HEK293 (cell line): ENCODE measurements around the gene PCSK6.

Source experiments
- CTCF ChIA-PET: fragments of 350-600 bp; formaldehyde crosslinking; extraction: SDS; loops from one replicate; lab custom pipeline; 2021; ENCODE audit warnings: antibody characterized with exemption; lab: Yijun Ruan, JAX
- POLR2A ChIA-PET: fragments of 300-600 bp; formaldehyde crosslinking; extraction: SDS; loops from one replicate; lab custom pipeline; 2020; ENCODE audit warnings: antibody characterized with exemption, inconsistent platforms; lab: Yijun Ruan, JAX
- H3K27ac ChIP-seq: fragments of 200-500 bp; sonication (Bioruptor generic); 2 replicates; pipeline ENCODE4 v1.5.1; 2014; ENCODE audit warnings: low read depth, low read length, control low read depth, inconsistent platforms; ENCODE audit errors: extremely low read depth
- H3K36me3 ChIP-seq, 2 experiments: fragments of 200-500 bp in 1 of 2; sonication (Bioruptor generic) in 1 of 2; 1 replicate in 1 of 2; 2 replicates in 1 of 2; pipeline ENCODE4 v1.5.1; 2014 to 2017; ENCODE audit warnings: inconsistent platforms in 2 of 2, low read length in 2 of 2; ENCODE audit not compliant: control insufficient read depth in 2 of 2, insufficient read depth in 1 of 2
- H3K4me1 ChIP-seq: fragments of 200-500 bp; sonication (Bioruptor generic); 2 replicates; pipeline ENCODE4 v1.5.1; 2014; ENCODE audit warnings: mild to moderate bottlenecking, low read length, inconsistent platforms; ENCODE audit not compliant: control insufficient read depth, insufficient read depth
- H3K4me3 ChIP-seq: 2 replicates; pipeline ENCODE4 v1.5.1; 2011; ENCODE audit warnings: low read depth, mild to moderate bottlenecking, control low read depth, low read length, moderate library complexity
- H3K9me3 ChIP-seq: fragments of 200-500 bp; sonication (Bioruptor generic); 2 replicates; pipeline ENCODE4 v1.5.1; 2014; ENCODE audit warnings: low read depth, low read length, inconsistent platforms; ENCODE audit not compliant: control insufficient read depth, insufficient read depth
- EGR2 ChIP-seq: fragments of 450-650 bp; formaldehyde crosslinking; IDR thresholded peaks from 2 replicates; pipeline ENCODE4 v1.5.1; 2016; ENCODE audit warnings: low read depth, missing biosample characterization, missing genetic modification characterization
- KLF7 ChIP-seq: fragments of 450-650 bp; formaldehyde crosslinking; IDR thresholded peaks from 2 replicates; pipeline ENCODE4 v1.5.1; 2016; ENCODE audit warnings: missing biosample characterization, missing genetic modification characterization, borderline replicate concordance
- KLF9 ChIP-seq: fragments of 450-650 bp; formaldehyde crosslinking; IDR thresholded peaks from 2 replicates; pipeline ENCODE4 v1.5.1; 2016; ENCODE audit warnings: missing biosample characterization, missing genetic modification characterization, low read depth
- PRDM1 ChIP-seq: fragments of 450-650 bp; formaldehyde crosslinking; IDR thresholded peaks from 2 replicates; pipeline ENCODE4; 2016; ENCODE audit warnings: missing biosample characterization, missing genetic modification characterization
- SALL2 ChIP-seq: fragments of 450-650 bp; formaldehyde crosslinking; IDR thresholded peaks from 2 replicates; pipeline ENCODE4 v1.5.0; 2017; ENCODE audit warnings: missing biosample characterization, mild to moderate bottlenecking, missing genetic modification characterization, borderline replicate concordance
- SCRT2 ChIP-seq: fragments of 450-650 bp; formaldehyde crosslinking; IDR thresholded peaks from 2 replicates; pipeline ENCODE4 v1.5.1; 2016; ENCODE audit warnings: missing biosample characterization, missing genetic modification characterization
- SETDB1 ChIP-seq: IDR thresholded peaks from one replicate; pipeline ENCODE4 v1.6.1; 2017; ENCODE audit warnings: mild to moderate bottlenecking, low read length, moderate library complexity, mixed read lengths; ENCODE audit not compliant: insufficient read length
- ZFHX2 ChIP-seq: fragments of 450-650 bp; formaldehyde crosslinking; conservative IDR thresholded peaks from 2 replicates; pipeline ENCODE4 v1.5.1; 2016; ENCODE audit warnings: missing biosample characterization, missing genetic modification characterization
- ZNF121 ChIP-seq: fragments of 450-650 bp; formaldehyde crosslinking; IDR thresholded peaks from 2 replicates; pipeline ENCODE4 v1.5.1; 2016; ENCODE audit warnings: missing biosample characterization, missing genetic modification characterization
- ZNF133 ChIP-seq: fragments of 450-650 bp; formaldehyde crosslinking; IDR thresholded peaks from 2 replicates; pipeline ENCODE4 v1.5.1; 2016; ENCODE audit warnings: missing biosample characterization, missing genetic modification characterization
- ZNF19 ChIP-seq: fragments of 450-650 bp; formaldehyde crosslinking; IDR thresholded peaks from 2 replicates; pipeline ENCODE4; 2016; ENCODE audit warnings: missing biosample characterization, missing genetic modification characterization, low read depth
- ZNF223 ChIP-seq: fragments of 450-650 bp; formaldehyde crosslinking; IDR thresholded peaks from 2 replicates; pipeline ENCODE4 v1.5.1; 2016; ENCODE audit warnings: missing biosample characterization, missing genetic modification characterization
- ZNF549 ChIP-seq: fragments of 450-650 bp; IDR thresholded peaks from 2 replicates; pipeline ENCODE4 v1.5.1; 2018; ENCODE audit warnings: missing biosample characterization, missing genetic modification characterization, mild to moderate bottlenecking, inconsistent platforms, moderate library complexity
- ZNF555 ChIP-seq: fragments of 450-650 bp; formaldehyde crosslinking; conservative IDR thresholded peaks from 2 replicates; pipeline ENCODE4 v1.5.1; 2017; ENCODE audit warnings: missing biosample characterization, mild to moderate bottlenecking, missing genetic modification characterization, inconsistent platforms
- ZNF560 ChIP-seq: fragments of 450-650 bp; formaldehyde crosslinking; IDR thresholded peaks from 2 replicates; pipeline ENCODE4 v1.5.1; 2017; ENCODE audit warnings: missing biosample characterization, missing genetic modification characterization, borderline replicate concordance
- ZNF585B ChIP-seq: fragments of 450-650 bp; formaldehyde crosslinking; IDR thresholded peaks from 2 replicates; pipeline ENCODE4 v1.5.1; 2016; ENCODE audit warnings: missing biosample characterization, missing genetic modification characterization
- ZNF621 ChIP-seq: fragments of 450-650 bp; formaldehyde crosslinking; IDR thresholded peaks from 2 replicates; pipeline ENCODE4 v1.5.1; 2017; ENCODE audit warnings: missing biosample characterization, missing genetic modification characterization
- ZNF670 ChIP-seq: fragments of 450-650 bp; formaldehyde crosslinking; IDR thresholded peaks from 2 replicates; pipeline ENCODE4 v1.5.1; 2016; ENCODE audit warnings: missing biosample characterization, missing genetic modification characterization, low read depth
- ZNF707 ChIP-seq: fragments of 450-650 bp; formaldehyde crosslinking; IDR thresholded peaks from 2 replicates; pipeline ENCODE4 v1.5.1; 2016; ENCODE audit warnings: missing biosample characterization, missing genetic modification characterization
- ZSCAN16 ChIP-seq: fragments of 450-650 bp; formaldehyde crosslinking; IDR thresholded peaks from 2 replicates; pipeline ENCODE4 v1.5.1; 2016; ENCODE audit warnings: missing biosample characterization, missing genetic modification characterization
- ZSCAN30 ChIP-seq: fragments of 450-650 bp; IDR thresholded peaks from 2 replicates; pipeline ENCODE4 v1.5.1; 2018; ENCODE audit warnings: missing biosample characterization, mild to moderate bottlenecking, missing genetic modification characterization, moderate library complexity
- TF ChIP-seq, protein P1 (sequence below): fragments of 450-650 bp; formaldehyde crosslinking; IDR thresholded peaks from 2 replicates; pipeline ENCODE4 v1.5.1; 2016; ENCODE audit warnings: missing biosample characterization, missing genetic modification characterization
- TF ChIP-seq, protein P2 (sequence below): sonication (generic); formaldehyde crosslinking; IDR thresholded peaks from 2 replicates; pipeline ENCODE4 v1.8.1; 2022; ENCODE audit warnings: mild to moderate bottlenecking, moderate library complexity, missing genetic modification reagents
- TF ChIP-seq, protein P3 (sequence below): fragments of 450-650 bp; formaldehyde crosslinking; IDR thresholded peaks from 2 replicates; pipeline ENCODE4 v1.5.1; 2016; ENCODE audit warnings: missing biosample characterization, missing genetic modification characterization
- TF ChIP-seq, protein P4 (sequence below): fragments of 450-650 bp; formaldehyde crosslinking; IDR thresholded peaks from 2 replicates; pipeline ENCODE4 v1.5.1; 2017; ENCODE audit warnings: missing biosample characterization, missing genetic modification characterization

Gene PCSK6

DNA sequence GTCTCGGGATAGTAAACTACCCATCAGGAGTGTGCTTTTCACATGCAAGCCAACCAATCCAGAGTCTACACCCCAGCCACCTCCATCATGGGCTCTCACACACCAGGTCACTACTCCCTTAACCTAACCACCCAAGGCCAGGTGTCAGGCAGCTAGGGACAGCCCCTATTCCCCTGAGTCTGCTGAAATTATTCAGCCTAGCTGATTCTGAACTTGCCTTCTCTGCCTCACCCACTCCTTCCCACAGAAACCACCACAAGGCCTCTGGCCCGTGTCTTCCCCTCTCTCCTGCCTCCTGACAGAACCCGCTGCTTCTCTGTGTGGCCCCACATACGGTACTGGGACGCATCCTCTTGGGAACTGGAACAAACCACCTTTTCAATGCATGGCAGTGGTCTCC, 82.1 kb downstream of the PCSK6 start (continued):
- TF ChIP-seq, protein P1, sequence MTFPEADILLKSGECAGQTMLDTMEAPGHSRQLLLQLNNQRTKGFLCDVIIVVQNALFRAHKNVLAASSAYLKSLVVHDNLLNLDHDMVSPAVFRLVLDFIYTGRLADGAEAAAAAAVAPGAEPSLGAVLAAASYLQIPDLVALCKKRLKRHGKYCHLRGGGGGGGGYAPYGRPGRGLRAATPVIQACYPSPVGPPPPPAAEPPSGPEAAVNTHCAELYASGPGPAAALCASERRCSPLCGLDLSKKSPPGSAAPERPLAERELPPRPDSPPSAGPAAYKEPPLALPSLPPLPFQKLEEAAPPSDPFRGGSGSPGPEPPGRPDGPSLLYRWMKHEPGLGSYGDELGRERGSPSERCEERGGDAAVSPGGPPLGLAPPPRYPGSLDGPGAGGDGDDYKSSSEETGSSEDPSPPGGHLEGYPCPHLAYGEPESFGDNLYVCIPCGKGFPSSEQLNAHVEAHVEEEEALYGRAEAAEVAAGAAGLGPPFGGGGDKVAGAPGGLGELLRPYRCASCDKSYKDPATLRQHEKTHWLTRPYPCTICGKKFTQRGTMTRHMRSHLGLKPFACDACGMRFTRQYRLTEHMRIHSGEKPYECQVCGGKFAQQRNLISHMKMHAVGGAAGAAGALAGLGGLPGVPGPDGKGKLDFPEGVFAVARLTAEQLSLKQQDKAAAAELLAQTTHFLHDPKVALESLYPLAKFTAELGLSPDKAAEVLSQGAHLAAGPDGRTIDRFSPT: no peak
- TF ChIP-seq, protein P2, sequence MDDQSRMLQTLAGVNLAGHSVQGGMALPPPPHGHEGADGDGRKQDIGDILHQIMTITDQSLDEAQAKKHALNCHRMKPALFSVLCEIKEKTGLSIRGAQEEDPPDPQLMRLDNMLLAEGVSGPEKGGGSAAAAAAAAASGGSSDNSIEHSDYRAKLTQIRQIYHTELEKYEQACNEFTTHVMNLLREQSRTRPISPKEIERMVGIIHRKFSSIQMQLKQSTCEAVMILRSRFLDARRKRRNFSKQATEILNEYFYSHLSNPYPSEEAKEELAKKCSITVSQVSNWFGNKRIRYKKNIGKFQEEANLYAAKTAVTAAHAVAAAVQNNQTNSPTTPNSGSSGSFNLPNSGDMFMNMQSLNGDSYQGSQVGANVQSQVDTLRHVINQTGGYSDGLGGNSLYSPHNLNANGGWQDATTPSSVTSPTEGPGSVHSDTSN (CRISPR knock-in tag): no peak
- TF ChIP-seq SETDB1 (no peak), ZSCAN30 (tag by site-specific recombination) (no peak), SCRT2 (tag by site-specific recombination) (no peak), ZNF585B (tag by site-specific recombination) (no peak), ZNF707 (tag by site-specific recombination) (no peak)

DNA sequence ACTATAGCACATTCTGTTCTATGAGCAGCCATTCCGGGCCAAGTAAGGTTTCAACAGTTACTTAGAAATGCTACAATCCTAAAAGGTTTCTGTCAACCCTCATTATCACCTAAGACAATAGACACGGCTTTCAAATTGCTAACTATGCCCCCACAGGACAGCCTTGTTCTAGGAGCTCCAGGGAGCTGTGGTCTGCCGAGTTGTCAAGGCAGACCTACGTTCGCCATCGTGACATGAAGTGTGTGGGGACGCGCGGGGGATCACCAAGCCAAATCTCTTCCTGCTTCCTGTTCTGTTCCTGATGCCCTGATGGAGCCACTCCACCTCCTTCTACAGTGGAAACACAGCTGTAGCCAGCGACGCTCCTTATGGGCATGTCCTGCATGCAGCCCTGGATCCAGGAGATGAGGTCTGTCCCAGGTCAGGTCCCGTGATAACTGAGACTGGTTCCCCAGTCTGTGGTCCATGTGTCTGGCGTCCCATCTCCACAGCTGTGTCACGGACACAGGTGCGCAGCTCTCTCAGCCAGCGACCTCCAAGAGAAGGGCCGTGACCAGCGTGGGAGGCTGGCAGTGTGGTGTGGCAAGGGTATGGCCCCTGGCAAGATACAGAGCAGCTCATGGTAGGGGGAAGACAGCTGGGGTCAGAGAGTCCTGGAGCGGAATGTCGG, 82.8 kb downstream of the PCSK6 start:
- Histone ChIP-seq H3K36me3 (peaks cover 8 to 40% of the 10 kb centered on the region in 2 experiments; a peak in 2 of 3 replicates), H3K4me3 (no peak overlapping the region), H3K4me1 (no peaks in the 10 kb centered on the region), H3K9me3 (no peaks in the 10 kb centered on the region), H3K27ac (no peak overlapping the region)
- TF ChIP-seq ZNF621: no peak
- no peak for TF ChIP-seq ZNF670 (tag by site-specific recombination)
- no peak for TF ChIP-seq ZNF555
- no peak for TF ChIP-seq ZNF549
- TF ChIP-seq ZSCAN16: no peak
- no peak for TF ChIP-seq ZFHX2 (tag by site-specific recombination)
- no peak for TF ChIP-seq ZNF133 (tag by site-specific recombination)
- POLR2A ChIA-PET: no interaction called here
- CTCF ChIA-PET: no interaction called here

DNA sequence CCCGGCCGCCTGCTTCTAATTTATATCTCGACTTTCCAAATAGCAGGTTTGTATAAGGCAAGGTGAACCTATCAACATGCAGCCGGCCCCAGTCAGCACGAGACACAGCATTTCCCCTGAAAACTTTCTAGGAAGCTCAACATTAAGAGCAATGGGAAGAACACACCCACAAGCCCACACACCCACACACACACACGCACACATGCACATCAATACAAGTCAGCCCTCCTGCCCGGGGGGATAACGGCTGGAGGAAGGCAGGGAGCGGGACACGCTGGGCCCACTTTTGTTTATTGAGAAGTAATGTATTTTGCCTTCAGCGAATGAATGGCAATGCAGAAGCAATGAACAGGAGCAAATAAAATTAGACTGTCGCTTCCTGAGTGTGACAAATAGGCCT, 83.5 kb downstream of the PCSK6 start:
- TF ChIP-seq ZNF19: no peak
- no peak for TF ChIP-seq SETDB1
- peak; percentile 78; the same call in 1 of the 2 replicates for TF ChIP-seq EGR2 (tag by site-specific recombination)
- no peak for TF ChIP-seq SALL2 (tag by site-specific recombination)
- peak; percentile 73 for TF ChIP-seq ZFHX2 (tag by site-specific recombination)
- TF ChIP-seq, protein P3, sequence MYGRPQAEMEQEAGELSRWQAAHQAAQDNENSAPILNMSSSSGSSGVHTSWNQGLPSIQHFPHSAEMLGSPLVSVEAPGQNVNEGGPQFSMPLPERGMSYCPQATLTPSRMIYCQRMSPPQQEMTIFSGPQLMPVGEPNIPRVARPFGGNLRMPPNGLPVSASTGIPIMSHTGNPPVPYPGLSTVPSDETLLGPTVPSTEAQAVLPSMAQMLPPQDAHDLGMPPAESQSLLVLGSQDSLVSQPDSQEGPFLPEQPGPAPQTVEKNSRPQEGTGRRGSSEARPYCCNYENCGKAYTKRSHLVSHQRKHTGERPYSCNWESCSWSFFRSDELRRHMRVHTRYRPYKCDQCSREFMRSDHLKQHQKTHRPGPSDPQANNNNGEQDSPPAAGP (tag by site-specific recombination): no peak
- TF ChIP-seq KLF9 (tag by site-specific recombination): no peak
- TF ChIP-seq ZNF223: no peak
- TF ChIP-seq PRDM1 (tag by site-specific recombination): no peak
- TF ChIP-seq KLF7 (tag by site-specific recombination): no peak
- TF ChIP-seq, protein P4, sequence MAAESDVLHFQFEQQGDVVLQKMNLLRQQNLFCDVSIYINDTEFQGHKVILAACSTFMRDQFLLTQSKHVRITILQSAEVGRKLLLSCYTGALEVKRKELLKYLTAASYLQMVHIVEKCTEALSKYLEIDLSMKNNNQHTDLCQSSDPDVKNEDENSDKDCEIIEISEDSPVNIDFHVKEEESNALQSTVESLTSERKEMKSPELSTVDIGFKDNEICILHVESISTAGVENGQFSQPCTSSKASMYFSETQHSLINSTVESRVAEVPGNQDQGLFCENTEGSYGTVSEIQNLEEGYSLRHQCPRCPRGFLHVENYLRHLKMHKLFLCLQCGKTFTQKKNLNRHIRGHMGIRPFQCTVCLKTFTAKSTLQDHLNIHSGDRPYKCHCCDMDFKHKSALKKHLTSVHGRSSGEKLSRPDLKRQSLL (tag by site-specific recombination): no peak
- TF ChIP-seq ZNF121 (tag by site-specific recombination): no peak
- TF ChIP-seq, protein P2 (CRISPR knock-in tag): no peak
- no peak for TF ChIP-seq ZNF560 (tag by site-specific recombination)
- Histone ChIP-seq H3K4me3 (no peak overlapping the region), H3K4me1 (no peaks in the 10 kb centered on the region), H3K36me3 (peaks cover 8 to 43% of the 10 kb centered on the region in 2 experiments; a peak in 2 of 3 replicates), H3K9me3 (no peaks in the 10 kb centered on the region), H3K27ac (no peak overlapping the region)
- ChIA-PET CTCF (no interaction called here), POLR2A (no interaction called here)
